Activated CD8-positive, alpha-beta T cell treated with anti-CD3 and anti-CD28 coated beads, Interleukin-2, amount 10 ng/mL, durations not matched to agents 7 days and 5 days (primary cell): Measurements from ENCODE around the gene MUSTN1. TPM values are rescaled to one million over a fixed set of nuclear protein-coding genes. Genes with fewer than 3 reads are reported as not detected.

Source experiments
- ATAC-seq: fragments of 150-1000 bp; cut with Tn5 transposase; one replicate; pipeline ENCODE4 v1.10.0; 2021; ENCODE audit warnings: moderate library complexity
- CTCF ChIA-PET: fragments of 350-600 bp; sonication (Branson Sonifier 250); formaldehyde crosslinking; loops from one replicate; lab custom pipeline; 2021; ENCODE audit warnings: antibody characterized with exemption; lab: Charles Lee
- POLR2A ChIA-PET: fragments of 350-600 bp; sonication (Branson Sonifier 250); formaldehyde crosslinking; loops from one replicate; lab custom pipeline; 2021; ENCODE audit warnings: antibody characterized with exemption; lab: Charles Lee
- DNase-seq: peaks from one replicate; pipeline ENCODE4 v3.0.0-alpha.2; 2020
- H3K27ac Mint-ChIP-seq: one replicate; pipeline ENCODE4 v1.8.0; 2021; ENCODE audit warnings: mild to moderate bottlenecking, mixed read lengths
- H3K27me3 Mint-ChIP-seq: one replicate; pipeline ENCODE4 v1.8.0; 2021; ENCODE audit warnings: low read depth, mixed read lengths
- H3K36me3 Mint-ChIP-seq: one replicate; pipeline ENCODE4 v1.8.0; 2021; ENCODE audit warnings: low read depth, mixed read lengths
- H3K4me1 Mint-ChIP-seq: one replicate; pipeline ENCODE4 v1.8.0; 2021; ENCODE audit warnings: low read depth, mixed read lengths
- H3K4me3 Mint-ChIP-seq: one replicate; pipeline ENCODE4 v1.8.0; 2021; ENCODE audit warnings: mild to moderate bottlenecking, mixed read lengths
- H3K9me3 Mint-ChIP-seq: one replicate; pipeline ENCODE4 v1.8.0; 2022; ENCODE audit warnings: mixed read lengths; ENCODE audit not compliant: insufficient read depth
- total RNA-seq, 2 experiments: library from RNA; stranded (reverse); gene quantifications; one replicate each; pipeline ENCODE4 v1.2.3, GENCODE V29; 2021

Gene MUSTN1
- total RNA-seq, 2 experiments from 2014 or later: 1.5 TPM

- Mint-ChIP-seq H3K27me3 (no peaks in the 10 kb centered on the region), H3K27ac (no peak overlapping the region), H3K36me3 (no peaks in the 10 kb centered on the region), H3K9me3 (no peaks in the 10 kb centered on the region), H3K4me3 (no peak overlapping the region), H3K4me1 (no peaks in the 10 kb centered on the region)
- ATAC-seq: no peak
- CTCF ChIA-PET: no interaction called here
- DNase-seq: no peak
- POLR2A ChIA-PET: no interaction called here
Measured at GRCh38 chr3:52817860-52818259, 17.0 kb downstream of the MUSTN1 start.

GRCh38 chr3:52817221-52817620, 17.6 kb downstream of the MUSTN1 start:
- CTCF ChIA-PET: interaction anchor here (0.9 kb wide), 1 partner anchor 18 kb away, joined by 4 read pairs; no protein-coding TSS in a partner anchor
- Mint-ChIP-seq H3K4me1 (no peaks in the 10 kb centered on the region), H3K36me3 (no peaks in the 10 kb centered on the region), H3K9me3 (no peaks in the 10 kb centered on the region), H3K27ac (no peak overlapping the region), H3K27me3 (no peaks in the 10 kb centered on the region), H3K4me3 (no peak overlapping the region)
- ATAC-seq (no peak), DNase-seq (no peak)
- POLR2A ChIA-PET: no interaction called here

- Mint-ChIP-seq H3K4me1 (no peaks in the 10 kb centered on the region), H3K36me3 (no peaks in the 10 kb centered on the region), H3K27ac (no peak overlapping the region), H3K27me3 (no peaks in the 10 kb centered on the region), H3K9me3 (no peaks in the 10 kb centered on the region), H3K4me3 (no peak overlapping the region)
- CTCF ChIA-PET: interaction anchor here (0.9 kb wide), 1 partner anchor 18 kb away, joined by 4 read pairs; no protein-coding TSS in a partner anchor
- POLR2A ChIA-PET: no interaction called here
- no peak for ATAC-seq
- no peak for DNase-seq
Measured at GRCh38 chr3:52816654-52817053, 18.2 kb downstream of the MUSTN1 start.

- Mint-ChIP-seq H3K36me3 (no peaks in the 10 kb centered on the region), H3K9me3 (no peaks in the 10 kb centered on the region), H3K4me1 (no peaks in the 10 kb centered on the region), H3K27me3 (no peaks in the 10 kb centered on the region), H3K27ac (no peak overlapping the region), H3K4me3 (no peak overlapping the region)
- CTCF ChIA-PET: interaction anchor here (0.9 to 1.2 kb wide), 2 partner anchors 17 to 119 kb away, joined by 4 read pairs; no protein-coding TSS in a partner anchor
- ATAC-seq: no peak
- POLR2A ChIA-PET: no interaction called here
- no peak for DNase-seq
Measured at GRCh38 chr3:52816199-52816598, 18.6 kb downstream of the MUSTN1 start.

GRCh38 chr3:52813810-52814209, 21.0 kb downstream of the MUSTN1 start:
- DNase-seq: no peak
- Mint-ChIP-seq H3K36me3 (no peaks in the 10 kb centered on the region), H3K27me3 (peaks cover 3% of the 10 kb centered on the region), H3K9me3 (no peaks in the 10 kb centered on the region), H3K4me1 (peaks cover 9% of the 10 kb centered on the region), H3K27ac (no peak overlapping the region), H3K4me3 (no peak overlapping the region)
- POLR2A ChIA-PET: no interaction called here
- CTCF ChIA-PET: no interaction called here
- ATAC-seq: no peak

- ATAC-seq (no peak), DNase-seq (no peak)
- Mint-ChIP-seq H3K4me3 (no peak overlapping the region), H3K36me3 (no peaks in the 10 kb centered on the region), H3K4me1 (peaks cover 18% of the 10 kb centered on the region), H3K27ac (no peak overlapping the region), H3K27me3 (peaks cover 3% of the 10 kb centered on the region), H3K9me3 (no peaks in the 10 kb centered on the region)
- ChIA-PET POLR2A (interaction anchor here (0.9 kb wide), 1 partner anchor 13 kb away, joined by 3 read pairs; no protein-coding TSS in a partner anchor), CTCF (interaction anchor here (1.7 kb wide), 1 partner anchor 9 kb away, joined by 5 read pairs; no protein-coding TSS in a partner anchor)
Measured at GRCh38 chr3:52811452-52812011, 23.3 kb downstream of the MUSTN1 start.

GRCh38 chr3:52810923-52811322, 23.9 kb downstream of the MUSTN1 start:
- CTCF ChIA-PET: interaction anchor here (1.7 kb wide), 1 partner anchor 10 kb away, joined by 5 read pairs; no protein-coding TSS in a partner anchor
- no peaks in the 10 kb centered on the region for H3K9me3 Mint-ChIP-seq

GRCh38 chr3:52809662-52810377, 25.0 kb downstream of the MUSTN1 start:
- no peak overlapping the region for H3K4me3 Mint-ChIP-seq
- no peak for ATAC-seq
- no peaks in the 10 kb centered on the region for H3K36me3 Mint-ChIP-seq
- CTCF ChIA-PET: interaction anchor here (0.9 to 1.6 kb wide), 2 partner anchors 11 kb away, joined by 3 to 6 read pairs; no protein-coding TSS in a partner anchor
- peaks cover 18% of the 10 kb centered on the region for H3K4me1 Mint-ChIP-seq
- H3K27me3 Mint-ChIP-seq: peaks cover 3% of the 10 kb centered on the region
- no peaks in the 10 kb centered on the region for H3K9me3 Mint-ChIP-seq
- no peak for DNase-seq
- POLR2A ChIA-PET: interaction anchor here (1.4 kb wide), 1 partner anchor 29 kb away, joined by 4 read pairs; no protein-coding TSS in a partner anchor
- H3K27ac Mint-ChIP-seq: no peak overlapping the region

More at GRCh38 chr3:52810923-52811322, 23.9 kb downstream of the MUSTN1 start:
- no peak overlapping the region for H3K4me3 Mint-ChIP-seq
- H3K36me3 Mint-ChIP-seq: no peaks in the 10 kb centered on the region
- POLR2A ChIA-PET: interaction anchor here (0.9 to 1.4 kb wide), 2 partner anchors 12 to 28 kb away, joined by 3 to 4 read pairs; no protein-coding TSS in a partner anchor
- peaks cover 3% of the 10 kb centered on the region for H3K27me3 Mint-ChIP-seq
- H3K27ac Mint-ChIP-seq: no peak overlapping the region
- ATAC-seq (no peak), DNase-seq (no peak)
- peaks cover 18% of the 10 kb centered on the region for H3K4me1 Mint-ChIP-seq

- H3K27me3 Mint-ChIP-seq: peaks cover 3% of the 10 kb centered on the region
- H3K4me3 Mint-ChIP-seq: no peak overlapping the region
- peaks cover 18% of the 10 kb centered on the region for H3K4me1 Mint-ChIP-seq
- H3K27ac Mint-ChIP-seq: no peak overlapping the region
- no peaks in the 10 kb centered on the region for H3K36me3 Mint-ChIP-seq
- ATAC-seq (no peak), DNase-seq (no peak)
- ChIA-PET POLR2A (no interaction called here), CTCF (interaction anchor here (0.9 to 1.6 kb wide), 2 partner anchors 11 to 12 kb away, joined by 3 to 6 read pairs; no protein-coding TSS in a partner anchor)
- no peaks in the 10 kb centered on the region for H3K9me3 Mint-ChIP-seq
Measured at GRCh38 chr3:52809149-52809548, 25.7 kb downstream of the MUSTN1 start.

GRCh38 chr3:52805270-52806039, 29.4 kb downstream of the MUSTN1 start:
- Mint-ChIP-seq H3K9me3 (no peaks in the 10 kb centered on the region), H3K36me3 (no peaks in the 10 kb centered on the region), H3K4me1 (peaks cover 18% of the 10 kb centered on the region), H3K27ac (no peak overlapping the region), H3K27me3 (peaks cover 3% of the 10 kb centered on the region), H3K4me3 (no peak overlapping the region)
- CTCF ChIA-PET: no interaction called here
- no peak for ATAC-seq
- no peak for DNase-seq
- POLR2A ChIA-PET: no interaction called here

- no peaks in the 10 kb centered on the region for H3K36me3 Mint-ChIP-seq
- no peaks in the 10 kb centered on the region for H3K4me1 Mint-ChIP-seq
- H3K4me3 Mint-ChIP-seq: no peak overlapping the region
- POLR2A ChIA-PET: no interaction called here
- no peak overlapping the region for H3K27ac Mint-ChIP-seq
- no peak for ATAC-seq
- H3K9me3 Mint-ChIP-seq: no peaks in the 10 kb centered on the region
- CTCF ChIA-PET: no interaction called here
- DNase-seq: no peak
- no peaks in the 10 kb centered on the region for H3K27me3 Mint-ChIP-seq
Measured at GRCh38 chr3:52801839-52802238, 33.0 kb downstream of the MUSTN1 start.
